ENCODE measurements around the gene MTMR10.
A peak's percentile ranks its signal among the peaks of the same experiment; 100 is the strongest.

The MTMR10 gene, protein sequence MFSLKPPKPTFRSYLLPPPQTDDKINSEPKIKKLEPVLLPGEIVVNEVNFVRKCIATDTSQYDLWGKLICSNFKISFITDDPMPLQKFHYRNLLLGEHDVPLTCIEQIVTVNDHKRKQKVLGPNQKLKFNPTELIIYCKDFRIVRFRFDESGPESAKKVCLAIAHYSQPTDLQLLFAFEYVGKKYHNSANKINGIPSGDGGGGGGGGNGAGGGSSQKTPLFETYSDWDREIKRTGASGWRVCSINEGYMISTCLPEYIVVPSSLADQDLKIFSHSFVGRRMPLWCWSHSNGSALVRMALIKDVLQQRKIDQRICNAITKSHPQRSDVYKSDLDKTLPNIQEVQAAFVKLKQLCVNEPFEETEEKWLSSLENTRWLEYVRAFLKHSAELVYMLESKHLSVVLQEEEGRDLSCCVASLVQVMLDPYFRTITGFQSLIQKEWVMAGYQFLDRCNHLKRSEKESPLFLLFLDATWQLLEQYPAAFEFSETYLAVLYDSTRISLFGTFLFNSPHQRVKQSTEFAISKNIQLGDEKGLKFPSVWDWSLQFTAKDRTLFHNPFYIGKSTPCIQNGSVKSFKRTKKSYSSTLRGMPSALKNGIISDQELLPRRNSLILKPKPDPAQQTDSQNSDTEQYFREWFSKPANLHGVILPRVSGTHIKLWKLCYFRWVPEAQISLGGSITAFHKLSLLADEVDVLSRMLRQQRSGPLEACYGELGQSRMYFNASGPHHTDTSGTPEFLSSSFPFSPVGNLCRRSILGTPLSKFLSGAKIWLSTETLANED

DNA sequence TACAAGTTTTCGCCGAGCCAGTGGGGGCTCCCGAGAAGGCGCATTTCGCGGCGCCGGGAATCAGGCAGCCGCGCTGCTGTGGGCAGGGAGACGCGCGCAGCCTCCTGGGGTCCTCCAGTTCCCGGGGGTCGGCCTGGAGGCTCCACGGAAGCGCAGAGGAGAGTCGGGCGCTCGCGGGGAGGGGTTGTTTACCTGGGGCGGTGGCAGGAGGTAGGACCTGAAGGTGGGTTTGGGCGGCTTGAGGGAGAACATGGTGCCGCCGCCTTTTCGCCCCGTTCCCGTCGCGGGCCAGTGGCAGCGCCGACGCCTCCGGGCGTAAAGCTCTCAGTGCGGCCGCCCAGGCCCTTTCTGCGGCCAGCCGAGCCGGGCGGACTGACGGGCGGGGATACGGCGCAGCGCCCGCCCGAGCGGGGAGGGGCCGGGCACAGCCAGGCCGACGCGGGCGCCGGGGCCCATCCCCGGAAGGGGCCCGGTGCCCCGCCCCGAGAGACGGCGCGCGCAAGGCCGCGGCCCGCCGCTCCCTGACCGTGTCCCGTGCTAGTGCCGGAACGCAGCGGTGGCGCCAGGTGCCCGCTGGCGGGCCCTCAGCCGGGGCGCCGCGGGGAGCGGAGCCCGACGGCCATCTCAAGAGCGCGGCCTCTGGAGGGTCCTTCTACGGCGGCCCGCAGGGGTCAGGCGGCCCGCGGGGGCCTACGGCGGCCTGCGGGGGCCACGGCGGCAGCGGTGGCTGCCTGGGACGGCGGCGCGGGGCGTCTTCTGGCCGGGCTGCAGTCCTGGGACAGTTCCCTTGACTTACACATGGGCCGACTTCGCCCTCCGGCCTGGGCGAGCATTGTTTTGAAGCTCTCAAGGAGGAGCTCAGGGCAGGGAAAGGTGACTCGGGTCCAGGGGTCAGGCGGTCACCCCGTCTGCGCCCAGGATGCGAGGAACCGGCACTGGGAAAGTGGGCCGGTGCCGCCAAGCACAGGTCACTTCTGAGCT, at the start of gene MTMR10:
TSS of gene MTMR10 (minus strand) at position 374 of the 981 bp plus-strand sequence. CDS start at position 252, 122 bp downstream.
- peak; percentile 39 for DNase-seq (ENCODE audit: low read depth, low spot score)

DNA sequence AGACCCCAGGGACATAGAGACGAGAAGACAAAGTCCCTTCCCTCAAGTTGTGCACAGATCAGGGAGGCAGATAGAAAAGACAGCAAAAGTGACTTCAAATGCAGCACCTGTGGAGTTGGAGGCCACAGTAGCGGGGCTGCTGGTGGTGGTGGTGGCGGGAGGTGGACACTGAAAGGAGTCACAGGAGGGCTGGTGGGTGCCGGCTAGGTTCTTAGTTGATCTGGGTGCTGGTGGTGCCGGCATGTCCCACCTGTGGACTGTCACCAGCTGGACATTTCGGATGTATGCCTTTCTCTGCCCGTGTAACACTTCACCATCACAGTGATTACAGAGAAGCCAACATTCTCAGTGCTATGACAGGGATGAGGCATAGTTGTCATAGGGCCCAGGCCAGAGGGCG, 49.2 kb upstream of the MTMR10 start:
- no peak for DNase-seq (ENCODE audit: low read depth, low spot score)

DNA sequence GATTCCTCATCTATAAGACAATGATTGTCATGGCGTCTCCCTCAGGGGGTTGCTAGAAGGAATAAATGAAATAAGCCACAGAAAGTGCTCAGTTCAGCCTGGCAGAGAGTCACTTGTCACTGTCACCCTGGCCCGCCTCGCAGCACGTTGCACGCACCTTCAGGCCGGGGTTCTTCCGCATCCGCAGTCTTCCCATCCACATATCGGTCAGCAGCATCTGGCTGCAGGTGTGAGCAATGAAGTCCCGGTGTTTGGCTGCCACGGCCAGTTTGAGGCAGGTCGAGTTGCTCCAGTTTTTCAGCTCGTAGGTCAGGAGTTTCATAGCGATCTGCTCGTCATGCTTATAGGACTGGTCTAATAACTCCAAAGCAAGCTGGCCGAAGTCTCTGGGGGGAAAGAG, 48.5 kb upstream of the MTMR10 start:
- no peak for DNase-seq (ENCODE audit: low read depth, low spot score)

DNA sequence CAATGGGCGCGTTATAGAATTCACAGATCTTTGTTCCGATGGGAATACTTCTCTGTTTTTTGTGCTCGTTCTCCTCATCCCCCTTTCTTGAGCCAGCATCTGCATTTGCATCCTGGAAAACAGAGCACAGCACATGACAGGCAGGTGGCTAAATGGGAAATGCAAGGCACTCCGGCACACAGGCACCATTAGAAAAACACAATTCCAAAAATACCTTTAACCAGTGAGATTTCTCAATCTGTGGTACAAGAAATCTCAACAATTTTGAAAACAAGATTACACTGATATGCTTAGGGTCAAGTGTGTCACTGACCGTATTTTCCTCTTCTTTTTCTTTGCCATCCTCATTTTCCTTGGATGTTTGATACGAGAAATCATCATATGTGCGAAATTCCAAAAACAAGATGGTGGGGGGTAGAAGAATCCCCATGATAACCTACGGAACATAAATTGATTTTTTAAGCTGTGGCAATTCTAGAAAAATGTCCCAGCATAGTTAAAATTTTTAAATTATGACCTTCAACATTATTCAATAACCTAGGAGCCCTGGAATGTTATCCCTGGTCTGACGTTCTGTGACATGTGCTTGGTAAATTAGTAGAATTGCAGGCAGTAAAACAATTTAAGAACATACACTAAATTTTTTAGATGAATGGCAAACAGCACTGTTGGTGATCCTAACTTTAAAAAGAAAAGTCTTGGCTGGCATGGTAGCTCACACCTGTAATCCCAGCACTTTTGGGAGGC, 46.5 kb upstream of the MTMR10 start:
- DNase-seq (ENCODE audit: low read depth, low spot score), result no peak

DNA sequence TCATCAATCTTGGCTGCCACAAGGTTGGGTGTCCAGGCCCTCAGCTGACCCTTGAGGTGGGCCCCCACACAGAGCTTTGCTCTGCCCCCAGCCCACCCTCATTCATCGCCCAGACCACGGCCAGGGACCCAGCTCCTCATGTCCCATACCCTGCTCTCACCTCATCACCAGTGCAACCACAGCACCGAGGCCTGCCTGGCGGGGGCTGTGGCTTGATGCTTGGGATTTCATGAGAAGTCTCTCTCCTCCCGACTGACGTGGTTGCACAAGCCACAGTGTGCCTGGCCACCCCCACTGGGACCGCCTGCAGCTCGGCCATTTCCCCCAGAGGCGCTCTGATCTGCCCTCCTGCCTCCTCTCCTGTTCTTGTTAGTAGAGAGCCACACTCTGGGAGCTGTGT, 45.4 kb upstream of the MTMR10 start:
- DNase-seq (ENCODE audit: low read depth, low spot score), result no peak

DNA sequence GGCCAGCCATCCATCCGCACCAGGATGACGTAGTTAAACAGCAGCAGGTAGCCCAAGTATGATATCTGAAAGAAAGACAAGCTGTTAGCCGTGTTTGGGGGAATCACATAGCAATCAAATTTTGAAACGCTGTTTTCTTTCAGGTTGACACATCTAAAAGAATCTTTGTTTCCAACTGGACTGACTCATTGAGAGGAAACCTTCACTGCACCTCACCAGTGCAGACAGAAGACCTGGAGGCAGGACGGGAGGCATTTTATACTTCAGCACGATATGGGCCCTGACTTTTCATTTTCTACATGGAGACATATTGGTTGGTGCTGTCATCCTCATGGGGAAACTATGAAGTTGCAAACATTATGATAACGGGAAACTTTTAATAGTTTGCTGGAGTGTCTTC, 44.2 kb upstream of the MTMR10 start:
- no peak for DNase-seq (ENCODE audit: low read depth, low spot score)

DNA sequence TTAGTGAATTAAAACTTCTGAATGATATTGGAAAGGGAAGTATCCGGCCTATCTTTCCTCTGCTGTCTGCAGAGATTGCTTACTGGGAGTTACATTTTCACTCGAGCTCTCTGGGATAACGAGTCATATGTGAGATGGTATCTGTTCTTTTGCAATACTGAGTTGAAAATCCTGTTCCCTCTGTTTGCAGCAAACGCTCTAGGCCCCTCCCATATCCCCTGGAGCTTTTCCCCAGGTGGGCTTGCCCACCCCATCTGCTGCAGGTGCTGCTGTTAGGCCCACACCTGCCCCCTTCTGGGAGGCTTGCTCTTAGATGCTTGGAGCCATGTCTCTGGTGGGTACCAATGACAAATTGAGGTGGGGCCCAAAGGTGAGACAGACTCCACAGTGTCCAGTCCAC, 42.7 kb upstream of the MTMR10 start:
- no peak for DNase-seq (ENCODE audit: low read depth, low spot score)

DNA sequence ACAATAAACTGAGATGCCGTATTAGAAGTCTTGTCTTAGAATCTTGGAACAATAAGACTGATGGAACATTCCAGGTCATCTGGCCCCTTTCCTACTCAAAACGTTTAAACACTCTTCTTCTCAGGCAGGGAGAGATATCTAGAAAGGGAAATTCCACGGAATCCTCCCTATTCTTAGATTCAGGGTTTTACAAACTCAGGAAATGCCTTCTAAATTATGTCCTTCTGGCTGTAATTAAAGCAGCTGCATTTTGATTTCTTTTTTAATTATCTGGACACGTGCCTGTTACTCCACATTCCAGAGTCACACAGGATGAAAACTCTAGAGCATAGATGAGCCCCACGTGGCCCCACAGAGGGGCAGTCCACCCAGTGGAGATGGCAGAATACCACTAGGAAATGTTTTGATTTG, 41.5 kb upstream of the MTMR10 start:
- DNase-seq (ENCODE audit: low read depth, low spot score), result no peak

DNA sequence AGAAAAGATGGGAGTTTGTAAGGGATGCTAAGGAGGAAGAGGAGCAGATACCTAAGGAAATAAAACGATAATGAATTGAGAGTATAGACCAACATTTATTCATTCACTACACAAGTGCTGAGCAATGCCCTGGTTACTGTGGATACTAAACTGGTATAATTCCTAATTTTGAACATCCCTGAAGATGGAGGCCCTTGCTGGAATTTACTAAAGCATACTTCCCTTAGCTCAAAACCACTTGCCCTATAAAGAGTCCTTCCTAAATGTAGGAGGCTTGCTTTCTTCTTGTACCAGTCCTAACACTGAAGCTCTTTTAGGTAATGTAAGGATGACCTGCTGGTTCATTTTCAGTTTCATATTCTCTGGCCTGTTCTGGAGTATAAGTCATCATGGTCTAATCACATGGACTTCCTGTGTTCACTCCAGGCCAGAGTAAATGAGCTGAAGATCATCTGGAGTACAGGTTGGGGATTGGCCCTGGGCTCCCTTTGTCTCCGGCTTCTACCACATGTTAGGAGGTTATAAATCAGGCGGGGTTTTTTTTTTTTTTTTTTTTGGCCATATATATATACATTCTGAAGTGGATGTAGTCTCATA, 40.1 kb upstream of the MTMR10 start:
- no peak for DNase-seq (ENCODE audit: low read depth, low spot score)

DNA sequence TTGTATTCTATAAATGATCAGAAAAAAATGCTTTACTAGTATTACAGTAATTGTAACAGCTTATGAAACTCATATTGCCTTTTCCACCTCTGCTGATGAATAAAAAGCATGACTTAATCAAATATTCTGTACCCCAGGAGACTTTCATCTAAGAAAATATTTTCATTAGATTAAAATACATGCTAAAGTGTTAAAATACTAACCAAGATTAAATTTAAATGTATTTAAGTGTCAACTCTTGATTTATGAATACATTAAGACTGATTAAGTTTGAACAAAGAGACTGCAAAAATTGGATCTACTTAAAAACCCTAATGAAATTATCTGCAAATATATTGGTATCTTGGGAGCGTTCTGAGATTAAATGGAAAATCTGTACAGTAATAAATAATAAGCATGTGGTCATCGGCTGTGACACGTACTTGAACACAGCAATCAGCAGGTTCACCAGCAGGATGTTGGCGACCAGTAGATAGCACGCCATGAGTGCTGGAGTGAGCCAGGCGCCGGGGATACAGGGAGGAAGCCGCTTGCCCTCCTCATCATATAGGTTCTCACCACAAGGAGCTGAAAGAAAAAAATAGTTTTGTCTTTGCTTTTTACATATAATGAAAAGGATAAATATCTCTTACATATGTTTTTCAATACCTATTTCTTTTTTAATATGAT, 36.6 kb upstream of the MTMR10 start:
- DNase-seq (ENCODE audit: low read depth, low spot score), result no peak

DNA sequence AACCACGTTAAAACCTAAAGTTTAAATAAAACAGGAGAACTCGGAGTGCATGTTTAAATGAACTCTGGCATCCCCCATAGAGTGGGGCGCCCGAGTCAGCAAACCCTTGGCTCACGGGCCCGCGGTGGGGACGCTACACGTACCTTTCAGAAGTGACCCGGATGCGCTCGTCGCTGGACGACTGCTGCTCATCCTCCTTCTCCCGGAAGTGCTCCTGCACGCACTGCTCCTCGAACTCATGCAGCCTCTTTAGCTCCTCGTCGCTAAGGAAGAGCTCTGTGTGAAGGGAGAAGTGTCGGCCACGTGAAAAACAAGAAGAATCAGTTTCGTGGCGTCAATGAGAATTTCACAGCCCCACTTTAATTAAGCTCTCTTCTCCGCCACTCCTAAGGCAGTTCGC, 34.6 kb upstream of the MTMR10 start:
- DNase-seq (ENCODE audit: low read depth, low spot score), result no peak

DNA sequence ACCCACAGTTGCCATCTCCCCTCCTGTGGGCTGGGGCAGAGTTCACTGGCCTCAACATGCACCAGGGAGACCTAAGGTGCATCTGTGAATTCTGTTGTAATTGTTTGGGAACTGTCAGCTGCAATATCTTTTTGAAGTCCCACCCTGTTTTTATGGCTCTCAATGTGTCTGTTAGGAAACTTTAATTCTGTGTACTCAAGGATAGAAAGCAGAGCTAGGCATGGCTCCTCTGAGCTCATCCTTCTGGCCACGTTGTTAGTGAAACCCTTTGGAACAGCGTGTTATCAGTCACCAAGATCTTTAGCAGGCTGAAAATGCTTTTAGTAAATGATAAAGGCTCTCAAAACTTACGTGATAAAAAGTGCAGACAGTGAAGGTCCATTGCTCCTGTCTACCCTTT, 33.6 kb upstream of the MTMR10 start:
- DNase-seq (ENCODE audit: low read depth, low spot score), result no peak

DNA sequence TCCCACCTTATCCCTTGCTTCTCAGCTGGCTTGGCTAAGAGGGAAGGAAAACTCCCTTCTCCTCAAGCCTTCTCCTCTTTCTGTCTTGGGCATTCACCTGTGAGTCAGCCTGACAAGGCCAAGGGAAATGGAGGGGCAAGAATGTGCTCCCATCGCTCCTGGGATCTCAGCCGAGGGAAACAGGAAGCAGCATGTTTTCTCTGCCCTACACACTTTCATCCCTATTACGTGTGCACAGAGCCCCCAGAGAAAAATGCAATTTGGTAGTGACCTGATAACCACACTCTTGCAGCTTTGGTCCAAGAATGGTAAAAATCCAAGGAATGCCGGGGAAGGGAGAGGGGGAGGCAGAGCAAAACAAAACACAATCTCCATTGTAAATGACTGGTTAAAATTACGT, 32.9 kb upstream of the MTMR10 start:
- peak; percentile 57 for DNase-seq (ENCODE audit: low read depth, low spot score)

DNA sequence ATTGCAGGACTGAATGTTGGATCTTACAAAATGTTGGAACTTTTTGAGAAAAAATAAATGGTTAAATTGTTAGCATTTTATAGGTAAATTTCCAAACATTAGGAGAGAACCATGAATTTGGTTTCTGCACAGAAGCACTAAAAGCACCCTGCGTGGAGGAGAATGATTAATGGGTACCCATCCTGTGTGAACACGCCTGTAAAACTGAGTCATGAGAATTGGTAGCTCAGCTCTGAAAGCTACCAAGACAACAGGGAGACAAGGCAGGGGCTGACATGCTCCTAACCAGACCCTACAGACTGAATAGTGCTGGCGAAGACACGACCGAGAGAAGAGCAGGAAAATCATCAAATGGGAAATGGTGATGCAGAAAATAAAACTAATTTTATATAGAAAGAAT, 32.4 kb upstream of the MTMR10 start:
- no peak for DNase-seq (ENCODE audit: low read depth, low spot score)

DNA sequence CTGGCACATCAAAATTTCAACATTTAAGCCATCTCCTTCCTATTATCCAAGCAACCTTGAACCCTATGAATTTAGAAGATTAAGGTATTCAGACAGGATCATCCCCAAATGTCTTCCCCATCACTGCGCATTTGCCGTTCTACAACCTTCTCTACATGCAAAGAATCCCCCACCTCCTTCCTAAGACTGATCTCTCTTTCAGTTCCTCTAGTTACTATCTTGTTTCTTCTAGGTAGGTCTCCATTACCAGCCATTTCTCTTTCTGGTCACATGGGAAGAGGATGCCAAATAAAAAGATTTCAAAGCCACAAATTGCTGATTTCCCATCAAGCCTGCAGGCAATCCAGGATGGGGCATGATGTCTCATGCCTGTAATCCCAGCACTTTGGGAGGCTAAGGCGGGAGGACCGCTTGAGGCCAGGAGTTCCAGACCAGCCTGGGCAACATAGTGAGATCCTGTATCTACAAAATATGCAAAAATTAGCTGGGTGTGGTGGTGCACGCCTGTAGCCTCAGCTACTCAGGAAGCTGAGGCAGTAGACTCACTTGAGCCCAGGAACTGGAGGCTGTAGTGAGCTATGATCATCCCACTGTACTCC, 29.7 kb upstream of the MTMR10 start:
- DNase-seq (ENCODE audit: low read depth, low spot score), result no peak

DNA sequence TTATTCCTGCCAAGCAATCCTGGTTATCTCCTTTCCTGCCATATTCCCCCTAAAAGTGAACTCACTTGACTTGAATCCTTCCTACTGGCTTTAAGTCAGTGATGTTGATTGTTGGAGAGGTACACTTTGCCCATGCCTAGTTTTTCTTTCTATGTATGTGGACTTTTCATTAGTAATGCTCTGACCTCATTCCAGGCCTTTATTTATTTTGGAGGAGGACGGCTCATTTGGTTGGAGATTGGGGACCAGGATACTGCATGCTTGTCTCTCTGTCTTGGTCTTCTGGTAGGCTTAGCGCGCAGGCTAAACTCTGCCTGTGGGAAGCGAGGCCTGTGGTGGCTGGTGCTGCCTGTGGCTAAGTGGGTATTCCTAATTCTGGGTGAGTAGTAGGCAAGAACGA, 29.1 kb upstream of the MTMR10 start:
- no peak for DNase-seq (ENCODE audit: low read depth, low spot score)

DNA sequence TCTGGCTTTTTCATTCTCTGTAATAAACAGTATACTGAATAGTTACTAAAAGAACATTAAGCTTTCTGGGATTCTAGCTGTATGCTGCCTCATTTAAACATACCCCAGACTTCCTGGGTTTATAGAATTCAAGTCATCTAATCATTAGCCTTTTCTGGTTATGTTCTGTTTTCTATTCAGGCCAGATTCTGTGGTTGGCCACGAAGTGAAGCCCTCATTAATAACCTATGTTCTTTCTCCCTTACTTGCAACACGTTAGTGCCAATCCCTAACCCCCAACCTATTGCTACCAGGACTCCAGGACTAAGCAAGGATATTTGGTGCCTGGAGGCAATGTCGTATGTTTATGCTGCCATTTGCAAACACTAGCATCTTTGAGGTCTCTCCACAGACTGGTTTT, 28.6 kb upstream of the MTMR10 start:
- no peak for DNase-seq (ENCODE audit: low read depth, low spot score)

DNA sequence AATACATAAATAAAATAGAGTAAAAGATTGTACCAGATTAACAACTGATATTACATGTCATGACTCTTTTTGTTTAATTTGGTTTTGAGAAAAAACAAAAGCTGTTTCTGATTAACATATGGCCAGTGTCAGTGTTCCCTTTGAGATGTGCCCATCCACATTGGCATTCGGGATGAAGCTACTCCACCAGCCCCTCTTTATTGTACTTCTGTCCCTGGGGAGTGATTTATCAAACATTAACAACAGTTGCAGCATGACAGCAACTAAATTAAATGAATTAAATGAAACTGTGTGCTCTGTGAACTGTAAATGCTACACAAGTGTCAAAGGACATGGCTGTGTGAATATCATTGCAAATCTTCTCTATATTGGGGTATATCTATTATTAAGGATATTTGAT, 25.9 kb upstream of the MTMR10 start:
- no peak for DNase-seq (ENCODE audit: low read depth, low spot score)

DNA sequence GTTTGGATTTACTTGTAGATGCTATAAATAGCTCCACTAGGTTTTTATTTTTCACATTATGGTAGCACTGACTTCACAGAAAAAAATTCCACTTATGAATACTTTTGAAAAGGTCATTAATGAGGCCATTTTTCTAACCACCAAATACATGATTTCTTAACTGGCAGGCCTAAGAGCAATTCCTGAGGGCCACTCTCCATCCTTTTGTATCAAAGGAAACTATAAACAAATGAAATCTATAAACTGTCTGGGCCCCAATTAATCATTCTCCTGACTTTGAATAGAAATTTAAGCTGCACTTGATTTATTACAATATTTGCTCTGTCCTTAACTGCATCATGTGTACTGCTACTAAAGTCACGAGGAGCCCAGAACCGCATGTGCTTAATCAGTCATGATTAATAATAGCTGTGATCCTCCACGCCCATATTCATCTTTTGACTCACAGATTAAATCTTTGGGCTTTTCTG, 25.1 kb upstream of the MTMR10 start:
- DNase-seq (ENCODE audit: low read depth, low spot score), result no peak

DNA sequence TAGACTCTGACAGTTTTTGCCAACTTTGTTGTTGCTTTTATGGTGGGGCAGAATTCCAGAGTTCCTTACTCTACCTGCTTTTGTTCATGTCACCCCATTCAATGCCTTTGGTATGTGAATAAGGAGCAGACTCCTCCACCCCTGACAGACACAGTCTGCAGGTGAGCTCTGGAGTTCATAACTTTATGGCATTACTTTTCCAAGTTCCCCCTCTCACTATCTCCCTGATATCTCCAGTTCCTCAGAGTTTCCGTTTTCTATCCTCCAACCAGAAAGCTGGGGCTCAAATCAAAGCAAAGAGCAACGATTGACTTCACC, 23.1 kb upstream of the MTMR10 start:
- DNase-seq (ENCODE audit: low read depth, low spot score), result no peak

All from smooth muscle cell of the brain vasculature (primary cell).